Central memory CD8-positive, alpha-beta T cell (primary cell): ENCODE data around the gene DDX54.
"Not testable (repeated sequence)": the region's sequence is repeated elsewhere in the genome, so short reads cannot be mapped to it uniquely, and the experiment has no call there.

Experiments used
- ATAC-seq: fragments of 150-1000 bp; cut with Tn5 transposase; replicated peaks from 2 replicates; pipeline ENCODE4 v1.10.0; 2022; ENCODE audit warnings: mild to moderate bottlenecking, moderate FRiP score, moderate number of reproducible peaks; ENCODE audit not compliant: poor library complexity, severe bottlenecking; ENCODE audit errors: extremely low read depth
- DNase-seq, 2 donors: peaks; one replicate each; pipeline ENCODE4 v3.0.0; 2021; ENCODE audit warnings: low spot score in 2 of 2
- H3K27ac Mint-ChIP-seq: one replicate; pipeline ENCODE4 v1.8.0; 2022; ENCODE audit warnings: low read depth, mild to moderate bottlenecking, moderate library complexity, mixed read lengths
- H3K27me3 Mint-ChIP-seq: one replicate; pipeline ENCODE4 v1.8.0; 2022; ENCODE audit warnings: mixed read lengths
- H3K36me3 Mint-ChIP-seq: one replicate; pipeline ENCODE4 v1.8.0; 2022; ENCODE audit warnings: mild to moderate bottlenecking, moderate library complexity, mixed read lengths; ENCODE audit not compliant: insufficient read depth
- H3K4me1 Mint-ChIP-seq: one replicate; pipeline ENCODE4 v1.8.0; 2022; ENCODE audit warnings: mixed read lengths
- H3K4me3 Mint-ChIP-seq: one replicate; pipeline ENCODE4 v1.8.0; 2022; ENCODE audit warnings: mild to moderate bottlenecking, moderate library complexity, mixed read lengths
- H3K9me3 Mint-ChIP-seq: one replicate; pipeline ENCODE4 v1.8.0; 2022; ENCODE audit warnings: mixed read lengths

DDX54 gene

GRCh38 chr12:113146999-113147398 lies 38.3 kb downstream of the DDX54 start:
- DNase-seq (no peak), ATAC-seq (no peak)
- Mint-ChIP-seq H3K27me3 (peaks cover 15% of the 10 kb centered on the region), H3K4me1 (peaks cover 2% of the 10 kb centered on the region), H3K36me3 (no peaks in the 10 kb centered on the region), H3K9me3 (no peaks in the 10 kb centered on the region), H3K4me3 (no peak overlapping the region), H3K27ac (no peak overlapping the region)

GRCh38 chr12:113145720-113146551 lies 39.3 kb downstream of the DDX54 start:
- Mint-ChIP-seq H3K36me3 (no peaks in the 10 kb centered on the region), H3K4me3 (no peak overlapping the region), H3K27ac (no peak overlapping the region), H3K4me1 (no peaks in the 10 kb centered on the region), H3K9me3 (no peaks in the 10 kb centered on the region), H3K27me3 (peaks cover 11% of the 10 kb centered on the region)
- ATAC-seq (no peak), DNase-seq (no peak)

GRCh38 chr12:113144806-113145205 lies 40.5 kb downstream of the DDX54 start:
- ATAC-seq: no peak
- Mint-ChIP-seq H3K9me3 (no peaks in the 10 kb centered on the region), H3K27me3 (no peaks in the 10 kb centered on the region), H3K36me3 (no peaks in the 10 kb centered on the region), H3K27ac (no peak overlapping the region), H3K4me3 (no peak overlapping the region), H3K4me1 (no peaks in the 10 kb centered on the region)
- DNase-seq: no peak

- H3K9me3 Mint-ChIP-seq: no peaks in the 10 kb centered on the region
- ATAC-seq (no peak), DNase-seq (no peak)
- H3K4me3 Mint-ChIP-seq: no peak overlapping the region
- no peaks in the 10 kb centered on the region for H3K27me3 Mint-ChIP-seq
- H3K36me3 Mint-ChIP-seq: no peaks in the 10 kb centered on the region
- H3K27ac Mint-ChIP-seq: no peak overlapping the region
- H3K4me1 Mint-ChIP-seq: no peaks in the 10 kb centered on the region
These were observed 41.3 kb downstream of the DDX54 start for GRCh38 chr12:113143959-113144358.

GRCh38 chr12:113142886-113143332 lies 42.4 kb downstream of the DDX54 start:
- Mint-ChIP-seq H3K4me3 (no peak overlapping the region), H3K4me1 (no peaks in the 10 kb centered on the region), H3K36me3 (no peaks in the 10 kb centered on the region), H3K27me3 (no peaks in the 10 kb centered on the region), H3K27ac (no peak overlapping the region), H3K9me3 (no peaks in the 10 kb centered on the region)
- ATAC-seq (no peak), DNase-seq (no peak)

GRCh38 chr12:113142173-113142885 lies 42.9 kb downstream of the DDX54 start:
- Mint-ChIP-seq H3K4me3 (no peak overlapping the region), H3K9me3 (no peaks in the 10 kb centered on the region), H3K27ac (no peak overlapping the region), H3K36me3 (no peaks in the 10 kb centered on the region), H3K27me3 (no peaks in the 10 kb centered on the region), H3K4me1 (no peaks in the 10 kb centered on the region)
- ATAC-seq (no peak), DNase-seq (no peak)

- H3K4me1 Mint-ChIP-seq, H3K36me3 Mint-ChIP-seq, ATAC-seq, H3K9me3 Mint-ChIP-seq, H3K27me3 Mint-ChIP-seq, H3K4me3 Mint-ChIP-seq, DNase-seq, H3K27ac Mint-ChIP-seq: not testable (repeated sequence)
These were observed 43.6 kb downstream of the DDX54 start for GRCh38 chr12:113141716-113142115.

- H3K36me3 Mint-ChIP-seq: no peaks in the 10 kb centered on the region
- no peak overlapping the region for H3K27ac Mint-ChIP-seq
- DNase-seq: no peak
- H3K9me3 Mint-ChIP-seq: no peaks in the 10 kb centered on the region
- no peak for ATAC-seq
- peaks cover 14% of the 10 kb centered on the region for H3K27me3 Mint-ChIP-seq
- H3K4me1 Mint-ChIP-seq: peaks cover 7% of the 10 kb centered on the region
- H3K4me3 Mint-ChIP-seq: no peak overlapping the region
These were observed 44.6 kb downstream of the DDX54 start for GRCh38 chr12:113140706-113141105.

GRCh38 chr12:113138826-113139225 lies 46.5 kb downstream of the DDX54 start:
- DNase-seq (no peak), ATAC-seq (no peak)
- no peak overlapping the region for H3K4me3 Mint-ChIP-seq
- H3K27me3 Mint-ChIP-seq: peaks cover 21% of the 10 kb centered on the region
- H3K27ac Mint-ChIP-seq: no peak overlapping the region
- H3K36me3 Mint-ChIP-seq: no peaks in the 10 kb centered on the region
- H3K9me3 Mint-ChIP-seq: no peaks in the 10 kb centered on the region
- peaks cover 13% of the 10 kb centered on the region for H3K4me1 Mint-ChIP-seq

- no peaks in the 10 kb centered on the region for H3K9me3 Mint-ChIP-seq
- ATAC-seq (no peak), DNase-seq (no peak)
- H3K36me3 Mint-ChIP-seq: no peaks in the 10 kb centered on the region
- peaks cover 21% of the 10 kb centered on the region for H3K27me3 Mint-ChIP-seq
- no peak overlapping the region for H3K27ac Mint-ChIP-seq
- no peak overlapping the region for H3K4me3 Mint-ChIP-seq
- peaks cover 13% of the 10 kb centered on the region for H3K4me1 Mint-ChIP-seq
These were observed 47.2 kb downstream of the DDX54 start for GRCh38 chr12:113137861-113138783.

- peaks cover 21% of the 10 kb centered on the region for H3K27me3 Mint-ChIP-seq
- ATAC-seq (no peak), DNase-seq (no peak)
- H3K4me1 Mint-ChIP-seq: peaks cover 13% of the 10 kb centered on the region
- H3K9me3 Mint-ChIP-seq: no peaks in the 10 kb centered on the region
- no peaks in the 10 kb centered on the region for H3K36me3 Mint-ChIP-seq
- H3K27ac Mint-ChIP-seq: no peak overlapping the region
- no peak overlapping the region for H3K4me3 Mint-ChIP-seq
These were observed 48.2 kb downstream of the DDX54 start for GRCh38 chr12:113136990-113137511.
